ENCODE results near the gene AGMAT.

AGMAT gene

GRCh38 chr1:15550573-15550972 lies 34.3 kb downstream of the AGMAT start:
- Histone ChIP-seq H3K9me3 (replicated peaks; ENCODE audit: low read length) (no peaks in the 10 kb centered on the region), H3K9ac (ENCODE audit: low read depth, low read length) (no peak overlapping the region), H3K27me3 (ENCODE audit: control insufficient read depth, insufficient read depth, low read length) (no peaks in the 10 kb centered on the region), H3K4me1 (ENCODE audit: control insufficient read depth, insufficient read depth, low read length) (no peaks in the 10 kb centered on the region), H3K36me3 (ENCODE audit: insufficient read depth, low read length) (peaks cover 29% of the 10 kb centered on the region), H3K4me2 (ENCODE audit: low read length) (no peak overlapping the region), H3K4me3 (ENCODE audit: low read length) (no peak overlapping the region)

DNA sequence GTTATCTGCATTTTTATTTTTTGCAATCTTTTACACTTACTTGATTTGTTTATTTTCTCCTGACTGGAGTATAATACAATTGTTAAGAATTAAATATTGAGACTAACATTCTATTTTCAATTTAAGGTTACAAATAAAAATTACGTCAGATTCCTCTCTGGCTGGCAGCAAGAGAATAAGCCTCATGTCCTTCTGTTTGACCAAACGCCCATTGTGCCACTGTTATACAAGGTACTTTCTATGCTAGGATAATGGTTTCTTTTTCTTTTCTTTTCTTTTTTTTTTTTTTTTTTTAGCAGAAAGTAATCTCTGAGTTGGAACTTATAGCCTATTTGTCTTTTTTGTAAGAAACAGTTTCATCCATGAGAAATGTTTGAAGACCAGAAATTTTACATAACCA lies 38.2 kb downstream of the AGMAT start:
- Histone ChIP-seq H3K9me3 (replicated peaks; ENCODE audit: low read length) (no peaks in the 10 kb centered on the region), H3K27me3 (ENCODE audit: control insufficient read depth, insufficient read depth, low read length) (no peaks in the 10 kb centered on the region)

GRCh38 chr1:15543589-15544568 lies 41.0 kb downstream of the AGMAT start:
- Histone ChIP-seq H3K4me1 (ENCODE audit: control insufficient read depth, insufficient read depth, low read length) (peaks cover 3% of the 10 kb centered on the region), H3K4me2 (ENCODE audit: low read length) (no peak overlapping the region), H3K4me3 (ENCODE audit: low read length) (no peak overlapping the region), H3K36me3 (ENCODE audit: insufficient read depth, low read length) (peaks cover 68% of the 10 kb centered on the region), H3K9me3 (replicated peaks; ENCODE audit: low read length) (no peaks in the 10 kb centered on the region), H3K9ac (ENCODE audit: low read depth, low read length) (no peak overlapping the region), H3K27me3 (ENCODE audit: control insufficient read depth, insufficient read depth, low read length) (no peaks in the 10 kb centered on the region)

More for the DNA sequence above, 38.2 kb downstream of the AGMAT start:
- H3K9ac ChIP-seq (ENCODE audit: low read depth, low read length): no peak overlapping the region
- no peak overlapping the region for H3K4me2 ChIP-seq (ENCODE audit: low read length)
- peaks cover 56% of the 10 kb centered on the region for H3K36me3 ChIP-seq (ENCODE audit: insufficient read depth, low read length)
- H3K4me1 ChIP-seq (ENCODE audit: control insufficient read depth, insufficient read depth, low read length): peaks cover 3% of the 10 kb centered on the region
- no peak overlapping the region for H3K4me3 ChIP-seq (ENCODE audit: low read length)

- Histone ChIP-seq H3K27me3 (ENCODE audit: control insufficient read depth, insufficient read depth, low read length) (no peaks in the 10 kb centered on the region), H3K9me3 (replicated peaks; ENCODE audit: low read length) (no peaks in the 10 kb centered on the region), H3K4me1 (ENCODE audit: control insufficient read depth, insufficient read depth, low read length) (peaks cover 3% of the 10 kb centered on the region), H3K4me3 (ENCODE audit: low read length) (no peak overlapping the region), H3K36me3 (ENCODE audit: insufficient read depth, low read length) (peaks cover 64% of the 10 kb centered on the region), H3K4me2 (ENCODE audit: low read length) (no peak overlapping the region), H3K9ac (ENCODE audit: low read depth, low read length) (no peak overlapping the region)
These were observed 41.6 kb downstream of the AGMAT start for GRCh38 chr1:15543251-15543588.

DNA sequence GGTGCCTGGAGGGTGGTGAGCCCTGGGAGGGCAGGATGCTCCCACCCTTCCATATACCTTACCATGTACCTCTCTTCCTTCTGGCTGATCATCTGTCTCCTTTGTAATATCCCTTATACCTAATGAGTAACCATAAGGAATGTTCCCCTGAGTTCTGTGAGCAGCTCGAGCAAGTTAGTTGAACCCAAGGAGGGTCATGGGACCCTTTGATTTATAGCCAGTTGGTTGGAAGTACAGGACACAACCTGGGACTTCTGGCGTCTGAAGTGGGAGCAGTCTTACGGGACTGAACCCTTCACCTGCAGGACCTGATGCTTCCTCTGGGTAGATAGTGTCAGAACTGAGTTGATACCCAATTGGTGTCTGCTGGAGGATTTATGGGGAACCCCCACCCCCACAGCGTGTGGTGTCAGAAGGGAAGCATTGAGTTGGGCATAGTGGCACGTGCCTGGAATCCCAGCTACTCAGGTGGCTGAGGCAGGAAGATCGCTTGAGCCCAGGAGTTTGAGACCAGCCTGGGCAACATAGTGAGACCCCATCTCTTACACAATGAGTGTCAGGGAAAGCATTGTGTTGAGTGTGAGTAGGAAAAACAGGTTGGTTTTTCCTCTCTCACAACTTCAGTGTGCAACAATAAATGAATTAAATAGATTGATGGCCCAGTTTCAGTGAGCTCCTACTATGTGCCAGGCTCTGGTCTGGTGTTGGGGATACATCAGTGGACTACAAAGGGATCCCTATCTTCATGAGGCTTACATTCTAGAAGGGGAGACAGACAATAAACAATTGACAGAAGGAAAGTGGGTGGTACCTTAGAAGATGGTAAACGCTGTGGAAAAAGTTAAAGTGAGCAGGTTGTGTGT lies 42.2 kb downstream of the AGMAT start:
- Histone ChIP-seq H3K27me3 (ENCODE audit: control insufficient read depth, insufficient read depth, low read length) (no peaks in the 10 kb centered on the region), H3K4me3 (ENCODE audit: low read length) (no peak overlapping the region), H3K9ac (ENCODE audit: low read depth, low read length) (no peak overlapping the region), H3K4me2 (ENCODE audit: low read length) (no peak overlapping the region), H3K36me3 (ENCODE audit: insufficient read depth, low read length) (peaks cover 60% of the 10 kb centered on the region), H3K9me3 (replicated peaks; ENCODE audit: low read length) (no peaks in the 10 kb centered on the region), H3K4me1 (ENCODE audit: control insufficient read depth, insufficient read depth, low read length) (peaks cover 3% of the 10 kb centered on the region)

DNA sequence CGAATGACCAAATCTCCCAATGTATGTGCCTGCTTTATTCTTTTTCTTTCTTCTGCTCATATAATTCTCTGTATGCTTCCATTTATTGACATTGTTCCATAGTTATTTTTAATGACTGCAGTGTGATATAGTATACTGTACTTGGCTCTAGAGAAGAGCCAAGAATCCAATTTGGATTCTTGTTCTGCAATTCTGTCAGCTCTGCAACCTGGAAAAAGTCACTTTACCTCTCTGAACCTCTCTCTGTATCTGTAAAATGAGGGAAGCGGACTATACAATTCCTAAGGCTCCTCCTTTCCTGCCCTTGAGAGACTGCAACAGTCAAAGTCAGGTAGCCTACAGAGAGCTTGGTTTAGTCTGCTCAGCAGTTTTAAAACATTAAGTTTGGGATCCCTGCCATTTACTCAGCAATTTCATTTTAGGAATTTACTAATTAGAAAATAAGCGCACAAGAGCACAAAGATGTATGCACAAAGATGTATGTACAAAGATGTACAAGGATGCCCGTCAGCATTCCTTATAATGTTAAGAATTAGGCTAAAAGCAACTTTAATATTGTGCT lies 43.5 kb downstream of the AGMAT start:
- H3K36me3 ChIP-seq (ENCODE audit: insufficient read depth, low read length): peaks cover 60% of the 10 kb centered on the region
- no peak overlapping the region for H3K4me3 ChIP-seq (ENCODE audit: low read length)

DNA sequence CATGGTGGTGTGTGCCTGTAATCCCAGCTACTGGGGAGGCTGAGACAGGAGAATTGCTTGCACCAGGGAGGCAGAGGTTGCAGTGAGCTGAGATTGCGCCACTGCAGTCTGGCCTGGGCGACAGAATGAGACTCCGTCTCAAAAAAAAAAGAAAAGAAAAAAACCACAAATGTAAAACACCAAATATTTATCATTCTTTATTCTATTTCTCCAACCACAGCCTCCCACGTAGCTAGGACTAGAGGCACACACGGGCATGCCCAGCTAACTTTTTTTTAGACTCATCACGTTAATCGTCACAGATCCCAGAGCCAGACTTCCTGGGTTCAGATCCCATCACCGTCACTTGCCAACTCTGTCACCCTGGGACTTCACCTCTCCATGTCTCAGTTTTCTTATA lies 44.7 kb downstream of the AGMAT start:
- Histone ChIP-seq H3K4me2 (ENCODE audit: low read length) (no peak overlapping the region), H3K4me3 (ENCODE audit: low read length) (no peak overlapping the region), H3K9ac (ENCODE audit: low read depth, low read length) (no peak overlapping the region), H3K4me1 (ENCODE audit: control insufficient read depth, insufficient read depth, low read length) (peaks cover 3% of the 10 kb centered on the region), H3K27me3 (ENCODE audit: control insufficient read depth, insufficient read depth, low read length) (no peaks in the 10 kb centered on the region), H3K36me3 (ENCODE audit: insufficient read depth, low read length) (peaks cover 58% of the 10 kb centered on the region), H3K9me3 (replicated peaks; ENCODE audit: low read length) (no peaks in the 10 kb centered on the region)

More for the DNA sequence above, 43.5 kb downstream of the AGMAT start:
- H3K9me3 ChIP-seq (replicated peaks; ENCODE audit: low read length): no peaks in the 10 kb centered on the region
- H3K27me3 ChIP-seq (ENCODE audit: control insufficient read depth, insufficient read depth, low read length): no peaks in the 10 kb centered on the region
- H3K9ac ChIP-seq (ENCODE audit: low read depth, low read length): no peak overlapping the region
- H3K4me1 ChIP-seq (ENCODE audit: control insufficient read depth, insufficient read depth, low read length): peaks cover 3% of the 10 kb centered on the region
- no peak overlapping the region for H3K4me2 ChIP-seq (ENCODE audit: low read length)

GRCh38 chr1:15538771-15539170 lies 46.1 kb downstream of the AGMAT start:
- Histone ChIP-seq H3K4me1 (ENCODE audit: control insufficient read depth, insufficient read depth, low read length) (peaks cover 3% of the 10 kb centered on the region), H3K27me3 (ENCODE audit: control insufficient read depth, insufficient read depth, low read length) (no peaks in the 10 kb centered on the region), H3K9ac (ENCODE audit: low read depth, low read length) (no peak overlapping the region), H3K36me3 (ENCODE audit: insufficient read depth, low read length) (peaks cover 53% of the 10 kb centered on the region), H3K4me3 (ENCODE audit: low read length) (no peak overlapping the region), H3K9me3 (replicated peaks; ENCODE audit: low read length) (no peaks in the 10 kb centered on the region), H3K4me2 (ENCODE audit: low read length) (no peak overlapping the region)

DNA sequence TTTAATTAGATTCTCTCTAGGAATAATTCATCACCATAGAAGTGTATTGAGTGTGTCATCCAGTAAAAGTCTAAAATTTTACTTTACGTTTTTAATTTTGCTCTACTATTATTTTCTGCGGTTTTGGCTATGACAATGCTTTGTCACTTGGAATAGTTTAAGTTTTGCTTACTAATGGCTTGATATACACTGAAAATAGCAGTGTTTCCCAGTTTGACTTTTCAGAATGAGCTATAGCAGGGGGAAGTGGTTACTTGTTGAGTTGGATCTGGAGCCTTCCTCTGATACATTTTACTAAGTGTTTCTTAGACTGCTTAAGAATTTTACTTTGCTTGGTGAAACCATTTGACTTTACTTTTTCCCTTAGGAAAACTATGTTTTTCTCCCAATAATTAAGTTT lies 53.2 kb downstream of the AGMAT start:
- Histone ChIP-seq H3K4me2 (ENCODE audit: low read length) (no peak overlapping the region), H3K27me3 (ENCODE audit: control insufficient read depth, insufficient read depth, low read length) (no peaks in the 10 kb centered on the region), H3K9me3 (replicated peaks; ENCODE audit: low read length) (no peaks in the 10 kb centered on the region), H3K36me3 (ENCODE audit: insufficient read depth, low read length) (peaks cover 13% of the 10 kb centered on the region), H3K4me3 (ENCODE audit: low read length) (no peak overlapping the region), H3K9ac (ENCODE audit: low read depth, low read length) (no peak overlapping the region), H3K4me1 (ENCODE audit: control insufficient read depth, insufficient read depth, low read length) (peaks cover 13% of the 10 kb centered on the region)

DNA sequence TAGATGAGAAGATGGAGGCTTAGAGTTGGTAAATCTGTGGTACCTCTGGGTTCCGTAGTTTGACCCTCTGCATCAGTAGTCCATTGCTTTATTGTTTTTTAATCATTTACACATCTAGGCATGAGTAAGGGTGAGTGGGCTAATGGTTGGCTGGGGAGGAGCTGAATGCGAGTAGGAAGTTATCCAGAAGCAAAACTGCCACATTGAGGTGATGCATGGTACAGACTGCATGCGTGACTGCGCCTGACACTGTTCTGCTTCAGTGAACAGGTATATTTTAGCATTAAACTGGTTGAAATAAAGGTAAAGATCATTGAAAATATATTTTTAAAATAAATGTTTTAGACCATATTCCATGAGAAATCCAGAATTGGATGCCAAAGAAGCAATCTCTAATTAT lies 53.8 kb downstream of the AGMAT start:
- H3K27me3 ChIP-seq (ENCODE audit: control insufficient read depth, insufficient read depth, low read length): no peaks in the 10 kb centered on the region
- H3K36me3 ChIP-seq (ENCODE audit: insufficient read depth, low read length): peaks cover 6% of the 10 kb centered on the region
- no peaks in the 10 kb centered on the region for H3K9me3 ChIP-seq (replicated peaks; ENCODE audit: low read length)
- H3K9ac ChIP-seq (ENCODE audit: low read depth, low read length): no peak overlapping the region
- no peak overlapping the region for H3K4me2 ChIP-seq (ENCODE audit: low read length)
- H3K4me1 ChIP-seq (ENCODE audit: control insufficient read depth, insufficient read depth, low read length): peaks cover 16% of the 10 kb centered on the region
- H3K4me3 ChIP-seq (ENCODE audit: low read length): no peak overlapping the region

Data from skeletal muscle satellite cell (primary cell).